ENCODE measurements around the gene APBA1.
A peak's percentile ranks its signal among the peaks of the same experiment; 100 is the strongest.

Gene APBA1

DNA sequence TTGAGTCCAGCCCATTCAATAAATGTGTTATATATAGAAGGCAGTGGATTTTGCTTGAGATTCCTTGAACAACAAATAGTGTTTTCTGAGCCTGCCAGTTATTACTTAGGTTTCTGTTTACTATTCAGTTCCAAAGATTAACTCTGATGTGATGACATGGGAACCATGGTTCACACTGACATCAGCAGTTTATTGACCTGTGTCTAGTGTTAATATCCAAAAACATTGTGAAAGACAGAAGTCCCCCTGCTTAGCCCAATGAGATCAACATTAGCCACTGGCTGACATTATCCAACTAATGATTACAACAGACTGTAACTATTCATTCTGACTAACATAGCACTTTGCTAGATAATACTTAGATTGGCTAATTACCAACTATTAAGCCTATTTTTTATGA lies 14.9 kb downstream of the APBA1 start:
- DNase-seq (ENCODE audit: low spot score), result peak; percentile 67

DNA sequence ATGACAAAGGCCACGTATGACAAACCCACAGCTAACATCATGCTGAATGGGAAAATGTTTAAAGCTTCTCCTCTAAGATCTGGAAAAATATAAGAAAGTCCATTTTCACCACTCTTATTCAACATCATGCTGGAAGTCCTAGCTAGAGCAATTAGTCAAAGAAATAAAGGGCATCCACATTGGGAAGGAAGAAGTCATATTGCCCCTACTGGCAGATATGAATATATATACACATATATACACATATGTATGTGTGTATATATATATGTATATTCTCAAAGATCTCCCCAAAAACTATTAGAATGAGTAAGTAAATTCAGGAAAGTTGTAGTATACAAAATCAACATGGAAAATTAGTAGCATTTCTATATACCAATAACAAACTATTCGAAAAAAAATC lies 17.1 kb downstream of the APBA1 start:
- no peak for DNase-seq (ENCODE audit: low spot score)

DNA sequence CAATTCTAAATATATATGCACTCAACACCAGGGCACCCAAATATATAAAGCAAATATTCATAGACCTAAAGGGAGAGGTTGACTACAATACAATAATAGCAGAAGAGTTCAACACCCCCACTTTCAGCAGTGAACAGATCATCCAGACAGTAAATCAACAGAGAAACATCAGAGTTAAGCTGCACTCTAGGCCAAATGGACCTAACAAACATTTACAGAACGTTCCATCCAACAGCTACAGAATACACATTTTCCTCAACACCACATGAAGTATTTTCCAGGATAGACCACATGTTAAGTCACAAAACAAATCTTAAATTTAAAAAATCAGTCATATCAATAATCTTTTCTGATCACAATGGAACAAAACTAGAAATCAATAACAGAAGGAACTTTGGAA lies 18.9 kb downstream of the APBA1 start:
- DNase-seq (ENCODE audit: low spot score), result no peak

DNA sequence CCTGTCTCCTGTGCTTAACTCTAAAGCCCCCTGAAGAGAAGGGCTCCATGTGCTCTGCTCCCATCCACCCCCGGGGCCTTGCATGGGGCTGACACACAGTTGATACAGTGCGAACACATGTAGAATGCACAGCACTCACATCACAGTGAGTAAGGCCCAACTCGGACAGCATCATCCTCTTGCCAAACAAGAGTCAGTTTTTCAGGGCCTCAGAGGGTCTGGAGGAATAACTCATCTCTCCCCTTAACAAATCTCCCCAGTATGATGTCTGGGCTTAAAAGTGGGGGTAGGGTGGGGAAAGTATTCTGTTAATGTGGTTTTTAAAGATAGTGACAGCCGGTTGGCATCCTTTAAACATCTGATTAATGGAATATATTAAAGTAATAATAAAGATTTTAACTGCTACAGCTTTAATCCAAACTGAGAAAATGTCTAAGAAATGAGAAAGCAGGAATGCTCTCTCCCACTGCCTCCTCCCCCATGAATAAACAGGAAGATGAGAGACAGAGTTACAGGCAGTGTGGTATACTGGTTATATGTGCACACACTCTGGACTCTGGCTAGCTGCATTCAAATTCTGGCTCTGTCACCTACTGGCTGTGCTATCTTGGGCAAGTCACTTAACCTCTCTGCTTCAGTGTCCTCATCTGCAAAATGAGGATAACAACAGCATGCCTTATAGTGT lies 22.5 kb downstream of the APBA1 start:
- DNase-seq (ENCODE audit: low spot score), result no peak

DNA sequence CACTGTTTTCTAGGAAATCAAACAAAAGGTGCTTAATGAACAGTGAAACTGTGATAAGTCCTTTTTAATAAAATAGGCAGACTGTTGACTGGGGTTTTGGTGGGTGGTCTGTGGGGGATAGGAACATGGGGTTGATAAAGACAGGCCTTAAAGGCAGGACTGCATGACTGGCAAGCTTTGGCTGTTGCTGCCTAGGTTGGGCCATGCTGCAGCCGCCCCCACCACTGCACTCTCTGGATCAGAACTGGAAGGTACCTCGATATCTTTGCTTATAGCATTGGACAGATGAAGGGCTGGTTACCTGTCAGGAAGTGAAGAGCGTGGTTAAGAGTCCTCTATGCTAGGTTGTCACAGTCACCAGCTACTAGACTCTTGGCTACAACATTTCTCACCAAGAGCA lies 24.4 kb downstream of the APBA1 start:
- no peak for DNase-seq (ENCODE audit: low spot score)

DNA sequence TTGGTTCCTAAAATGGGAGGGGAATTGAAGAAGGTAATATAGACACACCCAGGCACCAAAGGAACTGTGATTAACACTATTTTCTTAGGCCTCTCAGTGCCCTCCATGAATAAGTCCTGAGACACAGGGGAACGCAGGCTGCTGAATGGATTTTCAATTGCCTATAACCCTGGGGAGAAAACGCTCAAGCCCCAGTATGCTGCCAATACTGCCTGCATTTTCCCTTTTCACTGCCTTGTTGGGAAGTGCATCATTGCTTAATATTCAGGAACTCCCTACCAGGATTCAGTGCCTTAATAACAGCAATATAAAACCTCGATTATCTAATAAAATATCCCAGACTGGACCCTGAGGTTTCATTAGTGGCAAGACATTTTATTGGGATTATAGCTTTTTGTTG lies 25.4 kb downstream of the APBA1 start:
- no peak for DNase-seq (ENCODE audit: low spot score)

DNA sequence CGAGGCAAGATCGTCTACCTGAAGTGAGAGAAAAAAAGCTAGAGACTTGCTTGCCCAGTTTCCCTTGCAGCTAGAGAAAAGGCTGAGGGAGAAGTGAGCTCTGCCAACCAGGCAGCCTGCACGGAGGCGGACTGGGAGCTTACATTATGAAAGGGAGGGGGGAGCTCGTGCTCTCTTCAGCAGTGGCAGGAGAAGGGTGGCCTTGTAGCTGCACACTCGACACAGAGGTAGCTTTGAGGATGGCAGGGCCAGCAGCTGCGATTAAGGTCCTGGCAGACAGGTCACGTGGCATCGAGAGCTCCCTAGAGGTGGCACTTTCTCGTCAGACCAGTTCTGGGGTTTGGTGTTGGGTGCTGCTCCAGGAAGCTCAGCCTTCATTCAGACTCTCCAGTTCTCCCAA lies 26.7 kb downstream of the APBA1 start:
- DNase-seq (ENCODE audit: low spot score), result peak; percentile 21

DNA sequence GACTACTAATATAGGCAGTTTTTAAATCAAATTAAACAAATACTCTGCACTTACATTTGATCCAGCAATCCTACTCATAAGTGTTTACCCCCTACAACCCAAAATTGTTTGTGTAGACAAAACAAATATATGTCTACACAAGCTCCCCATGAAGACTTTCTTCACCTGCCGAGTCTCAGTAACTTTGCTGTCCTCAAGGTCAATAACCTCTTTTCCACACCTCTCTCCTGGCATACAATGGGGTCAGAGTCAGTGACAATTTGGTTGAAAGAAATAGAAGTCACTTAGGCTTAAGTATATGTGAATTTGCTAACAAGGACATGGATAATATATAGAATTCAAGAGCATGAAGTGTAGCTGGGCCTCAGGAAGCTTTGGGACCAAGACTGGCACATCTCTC lies 29.1 kb downstream of the APBA1 start:
- no peak for DNase-seq (ENCODE audit: low spot score)

DNA sequence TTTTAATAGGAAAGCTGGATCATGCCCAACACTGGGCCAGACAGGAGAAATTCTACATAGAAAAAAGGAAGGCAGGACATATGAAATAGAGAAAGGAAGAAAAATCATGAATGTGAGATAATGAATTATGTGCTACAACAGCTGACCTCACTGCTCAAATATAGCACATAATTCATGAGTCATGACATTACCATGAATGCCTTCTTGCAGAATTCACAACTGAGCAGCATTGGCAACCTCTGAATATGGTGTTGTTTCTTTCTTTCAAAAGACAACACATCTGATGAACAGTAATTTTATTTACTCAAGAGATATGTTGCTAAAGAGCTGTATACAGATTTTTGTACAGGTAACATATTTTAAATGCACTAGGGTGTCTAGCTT lies 34.4 kb downstream of the APBA1 start:
- peak; percentile 51 for DNase-seq (ENCODE audit: low spot score)

DNA sequence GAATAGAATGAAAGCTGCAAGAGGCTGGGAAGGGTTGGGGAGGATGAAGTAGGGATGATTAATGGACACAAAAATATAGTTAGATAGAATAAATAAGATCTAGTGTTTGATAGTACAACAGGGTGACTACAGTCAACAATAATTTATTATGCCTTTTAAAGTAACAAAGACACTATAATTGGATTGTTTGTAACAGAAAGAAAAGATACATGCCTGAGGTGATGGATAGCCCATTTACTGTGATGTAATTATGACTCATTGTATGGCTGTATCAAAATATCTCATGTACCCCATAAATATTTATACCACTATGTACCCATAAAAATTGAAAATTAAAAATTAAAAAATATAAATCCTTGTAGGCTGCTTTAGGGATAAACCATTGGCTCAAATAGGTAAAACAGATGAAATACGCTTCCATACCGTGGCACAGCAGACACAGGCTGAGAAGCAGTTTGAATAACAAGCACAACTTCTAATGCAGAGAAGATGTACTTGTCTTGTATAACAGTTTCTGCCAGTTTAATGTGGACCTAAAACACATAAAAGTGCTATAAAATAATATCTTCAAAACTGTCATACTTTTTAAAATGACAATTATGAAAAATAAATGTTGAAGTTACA lies 34.9 kb downstream of the APBA1 start:
- DNase-seq (ENCODE audit: low spot score), result no peak

DNA sequence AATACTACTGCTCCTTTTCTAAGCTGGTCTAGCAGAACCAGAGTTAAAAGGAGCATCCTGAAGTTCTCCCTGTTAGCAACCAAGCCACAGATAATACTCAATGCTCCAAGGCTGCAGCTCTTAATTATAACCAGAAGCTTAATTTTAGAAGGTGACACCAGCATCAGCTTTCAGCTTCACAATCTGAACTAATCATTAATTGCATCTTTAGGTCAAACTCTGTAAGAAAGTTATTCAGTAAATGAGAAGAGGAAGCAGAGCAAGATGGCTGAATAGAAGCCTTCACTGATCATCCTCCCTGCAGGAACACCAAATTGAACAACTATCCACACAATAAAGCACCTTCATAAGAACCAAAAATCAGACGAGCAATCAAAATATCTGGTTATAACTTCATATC lies 38.5 kb downstream of the APBA1 start:
- DNase-seq (ENCODE audit: low spot score), result no peak

DNA sequence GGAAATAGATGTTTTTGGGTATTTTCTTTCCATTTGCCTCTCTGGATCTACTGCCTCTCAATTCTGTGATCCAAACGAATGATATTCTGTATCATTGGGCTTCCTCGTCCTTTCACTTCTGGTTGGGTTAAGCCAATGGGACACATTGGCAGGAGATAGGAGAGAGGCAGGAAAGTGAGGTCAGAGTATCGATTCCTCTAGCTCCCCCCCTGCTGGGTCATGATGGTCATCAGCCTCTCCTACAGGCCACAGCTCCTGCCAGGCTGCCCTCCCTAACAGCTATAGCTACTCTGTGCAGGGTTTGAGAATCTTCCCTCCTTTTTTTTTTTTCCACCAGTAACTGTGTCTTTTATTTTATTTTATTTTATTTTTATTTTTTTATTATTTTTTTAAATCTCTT lies 39.4 kb downstream of the APBA1 start:
- no peak for DNase-seq (ENCODE audit: low spot score)

DNA sequence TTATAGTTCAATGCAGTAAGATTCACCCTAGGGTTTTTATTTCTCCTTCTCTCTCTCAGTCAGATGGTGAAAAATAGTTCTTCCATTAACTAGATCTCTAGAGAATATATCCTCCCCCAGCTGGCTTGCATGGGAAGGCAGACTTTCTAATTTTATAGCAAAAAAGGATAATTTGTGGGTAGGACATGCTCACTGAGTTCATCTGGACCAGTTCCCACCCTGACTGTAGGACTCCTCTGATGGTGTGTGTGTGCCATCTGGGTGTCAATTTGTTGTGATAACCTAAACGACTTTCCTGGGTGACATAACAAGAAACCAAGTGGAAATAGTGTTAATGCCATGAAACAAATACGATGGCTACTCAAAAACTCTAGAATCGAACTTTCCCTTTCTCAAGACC lies 44.9 kb downstream of the APBA1 start:
- no peak for DNase-seq (ENCODE audit: low spot score)

DNA sequence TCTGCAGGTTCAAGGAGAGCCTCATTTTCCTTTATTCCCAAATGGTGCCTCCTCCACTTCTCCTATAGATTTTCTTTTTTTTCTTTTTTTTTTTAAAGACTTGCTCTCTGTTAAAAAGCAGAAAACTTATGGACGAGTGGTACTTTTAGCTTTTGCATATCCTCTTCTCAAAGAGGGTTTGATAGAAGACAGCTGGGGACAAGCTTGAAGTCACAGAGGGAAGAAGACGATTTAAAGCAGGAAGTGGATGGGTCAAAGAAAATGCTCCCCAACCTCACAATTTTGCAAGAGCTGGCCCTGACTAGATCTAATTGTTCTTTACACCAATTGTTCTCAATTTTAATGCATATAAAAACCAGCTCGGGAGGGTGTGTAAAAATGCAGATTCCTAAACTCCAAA lies 48.9 kb downstream of the APBA1 start:
- no peak for DNase-seq (ENCODE audit: low spot score)

DNA sequence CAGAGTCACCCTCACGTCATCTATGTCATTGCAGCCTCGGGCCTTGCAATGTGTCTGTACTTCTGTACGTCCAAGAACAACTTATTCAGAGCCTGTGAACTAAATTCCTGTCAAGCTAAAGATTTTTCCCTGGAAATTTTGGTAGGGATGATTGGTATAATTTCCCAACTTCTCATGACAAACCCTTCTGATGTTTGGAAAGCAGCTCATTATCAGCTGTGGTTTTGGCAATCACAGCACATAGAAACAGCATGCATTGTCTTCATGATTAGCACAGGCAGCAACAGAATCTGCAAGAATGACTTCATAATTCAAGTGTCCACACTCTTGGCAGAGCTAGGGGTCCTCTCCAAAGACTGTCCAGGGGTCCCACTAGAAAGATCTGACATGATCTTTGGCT lies 49.5 kb downstream of the APBA1 start:
- no peak for DNase-seq (ENCODE audit: low spot score)

DNA sequence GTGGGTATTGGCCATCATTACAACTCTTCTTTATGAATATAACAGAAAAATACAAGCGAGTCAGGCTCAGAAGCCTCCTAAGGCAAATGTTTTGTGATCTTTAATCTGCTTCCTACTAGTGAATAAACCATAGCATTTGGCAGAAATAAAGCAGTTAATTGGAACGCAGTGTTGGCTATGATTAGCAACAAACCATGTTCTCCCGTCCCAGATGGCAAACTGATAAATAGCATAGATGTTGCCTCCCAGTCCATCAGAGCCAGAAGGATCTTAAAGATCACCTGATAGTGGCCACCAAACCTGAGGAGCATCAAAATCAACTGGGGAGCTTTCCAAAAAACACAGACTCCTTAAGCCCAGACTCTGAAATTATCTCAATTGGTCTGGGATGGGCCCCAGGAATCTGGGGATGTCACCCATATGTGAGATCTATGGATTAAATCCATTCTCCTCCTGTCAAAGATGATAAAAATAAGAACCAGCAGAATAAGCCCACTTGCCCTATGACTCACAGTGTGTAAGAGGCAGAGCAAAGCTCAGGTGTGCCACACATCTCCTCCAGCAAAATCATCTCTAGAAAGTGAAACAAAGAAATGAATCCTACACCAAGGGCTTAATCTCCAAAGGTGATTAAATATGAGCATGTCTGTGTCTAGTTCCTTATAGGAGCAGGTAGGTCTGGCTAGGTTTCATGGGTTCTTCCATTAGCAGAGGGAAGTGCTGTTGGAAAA lies 50.3 kb downstream of the APBA1 start:
- DNase-seq (ENCODE audit: low spot score), result peak; percentile 10

DNA sequence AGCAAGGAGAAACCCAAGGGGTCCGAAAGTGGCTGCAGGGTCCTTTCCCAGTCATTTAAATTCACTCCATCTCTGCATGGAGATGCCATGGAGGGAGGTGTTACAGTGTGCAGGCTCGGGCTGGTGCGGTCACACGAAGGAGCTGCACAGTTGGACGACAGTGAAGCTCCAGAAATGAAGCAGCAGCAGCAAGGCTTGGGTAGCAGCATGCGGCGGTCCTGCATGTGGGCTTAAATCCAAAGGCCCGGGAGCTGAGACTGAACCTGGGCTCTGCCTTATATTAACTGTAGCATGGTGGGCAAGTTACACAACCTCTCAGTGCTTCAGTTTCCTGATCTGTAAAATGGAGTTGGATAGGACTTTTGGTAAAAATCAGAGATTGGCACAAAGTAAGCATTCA lies 51.4 kb downstream of the APBA1 start:
- DNase-seq (ENCODE audit: low spot score), result no peak

DNA sequence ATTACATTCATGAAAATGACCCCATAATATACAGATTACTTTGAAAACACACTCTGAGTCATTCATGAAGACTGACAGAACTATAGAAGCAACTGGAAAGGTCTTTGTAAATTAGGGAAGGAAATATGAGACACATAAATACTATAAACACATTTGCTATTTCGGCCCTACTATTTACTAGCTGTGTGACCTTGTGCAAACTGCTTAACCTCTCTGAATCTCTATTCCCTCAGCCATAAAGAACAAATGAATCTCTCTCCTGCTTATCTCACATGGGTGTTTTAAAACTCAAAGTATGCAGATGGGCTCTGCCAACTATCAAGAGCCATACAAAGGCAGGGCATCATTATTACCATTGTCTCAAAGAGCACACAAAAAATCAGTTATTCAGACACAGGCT lies 52.9 kb downstream of the APBA1 start:
- no peak for DNase-seq (ENCODE audit: low spot score)

DNA sequence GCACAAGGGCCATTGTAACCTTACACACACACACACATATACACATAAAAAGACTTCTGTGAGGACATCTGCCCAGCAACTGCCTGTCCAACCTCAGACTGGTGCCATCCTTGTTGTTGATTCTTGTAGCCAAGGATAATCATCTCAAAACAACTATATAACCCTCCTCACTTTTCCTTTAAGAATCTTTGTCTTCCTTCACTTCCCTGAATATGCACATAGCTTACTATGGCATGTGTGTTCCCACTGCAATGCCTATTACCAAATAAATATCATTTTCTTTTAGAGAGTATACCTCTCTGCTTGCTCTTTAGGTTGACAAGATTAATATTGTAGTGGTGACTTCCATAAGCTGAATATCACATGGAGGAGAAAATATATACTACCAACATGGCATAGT lies 55.2 kb downstream of the APBA1 start:
- DNase-seq (ENCODE audit: low spot score), result no peak

DNA sequence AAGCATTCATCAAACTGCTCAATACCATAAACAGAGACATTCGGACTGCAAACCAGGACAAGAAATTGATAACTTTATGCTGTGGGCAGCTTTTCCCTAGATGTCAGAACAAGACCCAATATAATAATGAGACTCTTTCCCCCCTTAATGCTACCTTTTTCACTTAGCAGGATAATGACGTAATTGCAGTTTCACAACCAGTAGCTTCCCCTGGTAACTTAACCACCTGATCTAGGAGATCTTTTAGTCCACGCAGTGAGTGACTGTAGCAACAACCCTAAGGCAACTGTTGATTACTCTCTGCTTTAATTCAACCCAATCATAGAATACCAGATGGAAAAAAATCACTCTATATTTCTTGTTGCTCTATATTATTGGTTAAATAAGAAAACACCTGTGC lies 56.3 kb downstream of the APBA1 start:
- no peak for DNase-seq (ENCODE audit: low spot score)

DNA sequence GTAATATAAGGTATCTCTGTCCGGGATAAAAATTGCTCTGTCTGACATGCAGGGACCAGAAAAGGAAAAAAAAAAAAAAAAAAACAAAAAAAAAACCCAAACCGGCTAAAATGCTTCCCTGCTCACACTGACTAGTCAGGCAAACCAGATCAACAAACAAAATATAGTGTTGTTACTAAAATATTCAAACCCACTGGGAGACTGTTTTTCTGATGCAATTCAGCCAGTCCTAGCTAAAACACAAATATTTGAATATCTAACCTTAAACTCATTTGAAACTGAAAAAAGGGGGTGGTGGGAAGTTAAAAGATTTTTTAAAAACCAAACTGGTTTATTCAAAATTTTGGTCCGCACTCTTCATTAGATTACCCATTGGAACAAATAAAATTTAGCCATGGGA lies 61.0 kb downstream of the APBA1 start:
- no peak for DNase-seq (ENCODE audit: low spot score)

DNA sequence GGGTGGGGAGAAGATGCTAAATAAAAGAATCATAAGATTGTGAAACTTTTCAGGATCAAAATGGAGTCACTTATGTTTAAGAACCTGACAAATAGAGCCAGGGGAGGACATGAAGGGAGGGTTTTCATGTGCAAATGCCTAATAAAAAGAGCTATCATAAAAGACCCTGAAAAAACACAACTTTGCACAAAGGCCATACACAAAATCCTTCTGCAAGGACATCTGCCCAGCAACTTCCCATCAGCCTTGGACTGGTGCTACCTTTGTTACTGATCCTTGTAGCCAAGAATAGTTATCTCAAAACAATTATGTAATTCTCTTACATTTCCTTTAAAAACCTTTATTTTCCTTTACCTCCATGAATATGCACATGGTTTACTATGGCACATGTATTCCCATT lies 63.0 kb downstream of the APBA1 start:
- no peak for DNase-seq (ENCODE audit: low spot score)

DNA sequence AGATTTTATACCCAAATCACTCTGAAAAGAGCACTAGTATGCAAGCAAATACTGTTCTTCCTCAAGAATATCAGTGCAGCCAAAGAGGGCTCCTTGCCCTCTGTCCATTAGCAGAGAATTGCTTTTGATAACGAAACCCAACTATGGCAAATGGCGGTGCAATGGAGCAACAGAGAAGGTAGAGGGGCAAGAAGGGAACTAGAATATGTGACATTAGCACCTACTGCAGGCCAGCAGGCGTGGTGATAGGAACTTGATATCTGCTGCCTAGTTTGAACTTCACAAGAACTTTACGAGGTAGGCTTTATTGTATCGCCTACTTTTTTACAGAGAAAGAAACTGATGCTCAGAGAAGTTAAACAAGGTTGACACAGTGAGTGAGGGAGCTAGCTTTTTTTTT lies 66.1 kb downstream of the APBA1 start:
- no peak for DNase-seq (ENCODE audit: low spot score)

DNA sequence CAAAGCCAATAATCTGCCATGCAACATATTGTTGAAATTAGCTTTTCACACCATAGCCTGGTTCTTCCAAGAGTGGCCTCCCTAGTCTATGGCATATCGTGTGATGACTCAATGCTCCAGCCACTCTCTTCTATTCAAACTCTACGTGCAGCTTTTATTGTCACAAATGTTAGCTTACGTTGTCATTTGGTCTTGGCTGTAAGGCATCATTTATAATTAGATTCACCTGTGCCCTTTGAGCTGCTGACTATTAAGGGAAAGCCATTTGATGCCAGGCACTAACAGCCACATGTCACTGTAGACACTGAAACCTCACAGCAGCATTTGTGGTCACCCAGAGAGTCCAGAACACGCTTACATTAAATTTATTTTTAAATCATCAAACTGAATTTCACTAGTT lies 66.8 kb downstream of the APBA1 start:
- DNase-seq (ENCODE audit: low spot score), result no peak

Measured in kidney tubule cell (primary cell).